Suprapubic skin (tissue), 4 donors: ENCODE results near the gene COL16A1. TPM values are rescaled to one million over a fixed set of nuclear protein-coding genes. Genes with fewer than 3 reads are reported as not detected.

Experiments
- DNase-seq, 2 donors: peaks; one replicate each; pipeline ENCODE4 v3.0.0-alpha.2; 2019; ENCODE audit warnings: low spot score in 2 of 2
- H3K27ac ChIP-seq: fragments of 200-600 bp; sonication (generic); one replicate; pipeline ENCODE4 v1.5.1; 2019
- H3K27me3 ChIP-seq: fragments of 200-600 bp; sonication (generic); one replicate; pipeline ENCODE4 v1.5.1; 2019
- H3K36me3 ChIP-seq: fragments of 200-600 bp; sonication (generic); one replicate; pipeline ENCODE4 v1.5.1; 2019
- H3K4me1 ChIP-seq: fragments of 200-600 bp; sonication (generic); one replicate; pipeline ENCODE4 v1.5.1; 2019
- H3K4me3 ChIP-seq: fragments of 200-600 bp; sonication (generic); one replicate; pipeline ENCODE4 v1.5.1; 2019; ENCODE audit warnings: mild to moderate bottlenecking
- H3K9me3 ChIP-seq: fragments of 200-600 bp; sonication (generic); one replicate; pipeline ENCODE4 v1.5.1; 2019
- EP300 ChIP-seq: sonication (generic); formaldehyde crosslinking; IDR thresholded peaks from one replicate; pipeline ENCODE4 v1.6.1; 2017; ENCODE audit warnings: antibody characterized with exemption
- POLR2A ChIP-seq, 2 donors: fragments of 450-650 bp; IDR thresholded peaks; one replicate each; pipeline ENCODE4 v1.6.1; 2017; ENCODE audit warnings: antibody characterized with exemption in 2 of 2, mild to moderate bottlenecking in 2 of 2, moderate library complexity in 2 of 2
- POLR2AphosphoS5 ChIP-seq, 3 donors: sonication (generic); formaldehyde crosslinking; IDR thresholded peaks; one replicate each; pipeline ENCODE4 v1.6.1; 2017; ENCODE audit warnings: antibody characterized with exemption in 3 of 3
- WGBS: methylation state at CpG from one replicate; pipeline ENCODE4 v1.1.5; 2018; 5-methylcytosine and 5-hydroxymethylcytosine counted together
- total RNA-seq, 4 donors: library from RNA; depleted of rRNA; stranded (reverse); fragments of >200 nt; gene quantifications; one replicate each; pipeline ENCODE4 v1.1.0, GENCODE V29; 2016
- TF ChIP-seq, protein P1 (sequence below), 2 donors: fragments of 200-600 bp in 1 of 2; fragments of 450-650 bp in 1 of 2; sonication (generic) in 1 of 2; IDR thresholded peaks; one replicate each; pipeline ENCODE4 v1.5.1; 2016 to 2019; ENCODE audit warnings: antibody characterized with exemption in 2 of 2, mild to moderate bottlenecking in 1 of 2, moderate library complexity in 1 of 2

The COL16A1 gene
- total RNA-seq, 4 donors from 2014 or later, result 41.6 to 188 (median 93.1) TPM

DNA sequence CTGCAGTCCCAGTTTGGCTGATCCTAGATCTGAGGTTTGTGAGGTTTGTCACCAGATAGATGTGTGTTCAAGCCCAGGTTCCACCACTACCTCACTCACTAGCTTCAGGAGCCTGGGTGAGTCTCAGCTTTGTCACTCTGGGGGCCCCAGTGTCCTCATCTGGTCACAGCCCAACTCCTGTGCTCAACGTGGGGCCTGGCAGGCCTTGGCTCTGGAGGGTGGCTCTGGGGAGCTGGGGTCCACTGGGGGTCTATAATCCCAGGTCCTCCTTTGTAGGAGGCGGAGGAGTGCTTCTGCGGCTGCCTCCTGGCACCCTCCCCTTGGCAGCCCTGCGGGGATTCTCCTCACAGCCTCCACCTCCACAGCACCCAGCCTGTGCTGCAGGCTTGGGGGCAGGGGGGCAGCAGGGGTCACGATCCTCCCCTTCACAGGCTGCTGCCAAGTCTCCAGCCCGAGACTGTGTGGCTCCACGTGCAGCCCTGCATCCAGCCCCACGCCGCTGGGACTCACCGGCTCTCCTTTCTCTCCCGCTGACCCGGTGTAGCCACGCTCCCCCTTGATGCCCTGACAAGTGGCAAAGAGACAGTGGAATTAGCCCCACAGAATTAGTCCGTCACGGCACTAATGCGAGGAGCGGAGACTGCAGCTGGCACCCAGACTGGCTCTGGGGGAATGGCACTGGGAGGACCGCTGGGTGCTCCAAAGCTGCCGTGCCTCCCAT lies 36.6 kb downstream of the COL16A1 start:
- no peaks in the 10 kb centered on the region for H3K9me3 ChIP-seq
- H3K36me3 ChIP-seq, result peaks cover 12% of the 10 kb centered on the region
- H3K27ac ChIP-seq, result peak overlapping the region; percentile 16
- TF ChIP-seq POLR2A (IDR thresholded peaks at IDR 0.05) (no peak), EP300 (no peak)
- no peaks in the 10 kb centered on the region for H3K27me3 ChIP-seq
- DNase-seq, result no peak
- no peak overlapping the region for H3K4me3 ChIP-seq
- WGBS, result 64% methylated on average over 11 of the region's 19 CpGs
- peaks cover 60% of the 10 kb centered on the region for H3K4me1 ChIP-seq

DNA sequence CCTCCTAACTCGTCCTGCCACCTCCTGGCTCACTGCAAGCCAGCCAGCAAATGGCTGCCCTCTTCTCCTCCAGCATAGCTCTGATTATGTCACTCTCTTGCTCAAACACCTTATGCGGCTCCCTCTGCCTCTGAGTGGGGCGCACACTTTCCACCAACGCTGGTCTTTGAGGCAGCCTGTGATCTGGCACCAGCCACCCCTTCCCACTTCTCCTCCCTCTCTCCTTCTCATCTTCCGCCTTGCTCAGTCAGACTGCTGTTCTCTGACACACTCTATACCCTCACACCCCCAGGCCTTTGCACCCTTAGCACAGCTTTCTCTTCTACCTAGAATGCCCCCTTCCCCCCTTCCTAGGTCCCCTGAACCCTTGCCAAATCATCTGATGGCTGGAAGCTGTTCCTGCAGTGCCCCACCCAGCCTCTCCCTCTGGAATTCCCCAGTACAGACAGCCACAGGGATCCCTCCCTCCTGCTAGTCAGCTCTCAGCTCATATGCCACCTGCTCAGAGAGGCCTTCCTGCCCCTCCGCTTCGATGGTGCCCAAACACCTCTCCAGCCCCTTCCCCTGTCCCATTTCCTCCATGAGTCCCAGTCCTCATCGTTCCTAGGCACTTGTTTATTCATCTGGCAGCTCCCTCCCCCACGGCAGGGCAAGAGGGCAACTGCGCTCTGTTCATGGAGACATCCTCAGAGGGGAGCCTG lies 37.4 kb downstream of the COL16A1 start:
- WGBS, result 34% methylated on average over 10 of the region's 10 CpGs
- Histone ChIP-seq H3K4me1 (peaks cover 64% of the 10 kb centered on the region), H3K36me3 (peaks cover 13% of the 10 kb centered on the region), H3K27me3 (no peaks in the 10 kb centered on the region), H3K9me3 (no peaks in the 10 kb centered on the region), H3K4me3 (no peak overlapping the region), H3K27ac (peak overlapping the region; percentile 70)
- TF ChIP-seq POLR2A (IDR thresholded peaks at IDR 0.05), result no peak
- TF ChIP-seq, protein P1, sequence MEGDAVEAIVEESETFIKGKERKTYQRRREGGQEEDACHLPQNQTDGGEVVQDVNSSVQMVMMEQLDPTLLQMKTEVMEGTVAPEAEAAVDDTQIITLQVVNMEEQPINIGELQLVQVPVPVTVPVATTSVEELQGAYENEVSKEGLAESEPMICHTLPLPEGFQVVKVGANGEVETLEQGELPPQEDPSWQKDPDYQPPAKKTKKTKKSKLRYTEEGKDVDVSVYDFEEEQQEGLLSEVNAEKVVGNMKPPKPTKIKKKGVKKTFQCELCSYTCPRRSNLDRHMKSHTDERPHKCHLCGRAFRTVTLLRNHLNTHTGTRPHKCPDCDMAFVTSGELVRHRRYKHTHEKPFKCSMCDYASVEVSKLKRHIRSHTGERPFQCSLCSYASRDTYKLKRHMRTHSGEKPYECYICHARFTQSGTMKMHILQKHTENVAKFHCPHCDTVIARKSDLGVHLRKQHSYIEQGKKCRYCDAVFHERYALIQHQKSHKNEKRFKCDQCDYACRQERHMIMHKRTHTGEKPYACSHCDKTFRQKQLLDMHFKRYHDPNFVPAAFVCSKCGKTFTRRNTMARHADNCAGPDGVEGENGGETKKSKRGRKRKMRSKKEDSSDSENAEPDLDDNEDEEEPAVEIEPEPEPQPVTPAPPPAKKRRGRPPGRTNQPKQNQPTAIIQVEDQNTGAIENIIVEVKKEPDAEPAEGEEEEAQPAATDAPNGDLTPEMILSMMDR (IDR thresholded peaks at IDR 0.05), result no peak
- TF ChIP-seq POLR2AphosphoS5 (IDR thresholded peaks at IDR 0.05), result no peak
- no peak for TF ChIP-seq EP300
- no peak for DNase-seq

DNA sequence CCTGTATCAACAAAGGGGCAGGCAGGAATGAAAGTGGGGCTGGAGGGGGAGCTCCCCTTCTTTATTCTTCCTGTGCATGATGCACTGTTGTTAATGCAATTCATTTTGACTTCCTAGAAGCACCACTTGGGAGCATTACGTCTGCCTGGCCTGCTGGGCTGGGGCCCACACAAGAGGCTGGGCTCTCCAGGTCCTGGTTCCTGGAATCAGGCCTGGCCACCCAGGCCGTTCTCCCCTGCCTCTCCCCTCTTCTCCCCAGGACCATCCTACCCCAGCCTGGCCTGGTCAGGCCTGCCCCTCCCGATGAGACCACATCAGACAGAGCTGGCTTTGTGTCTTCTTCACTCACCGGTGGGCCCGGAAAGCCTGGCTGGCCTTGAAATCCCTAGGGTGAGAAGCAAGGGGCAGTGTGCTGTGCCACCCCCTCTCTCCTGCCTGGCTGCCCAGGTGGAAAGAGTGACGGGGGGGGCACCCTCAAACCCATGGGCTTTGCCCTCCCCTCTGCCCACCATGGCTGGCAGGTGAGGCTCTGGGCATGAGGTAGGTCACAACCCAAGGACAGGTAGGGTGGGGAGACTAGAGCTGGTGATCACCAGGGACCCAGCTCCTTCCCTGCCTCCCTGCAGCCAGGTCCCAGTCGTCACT lies 38.5 kb downstream of the COL16A1 start:
- Histone ChIP-seq H3K4me1 (peaks cover 61% of the 10 kb centered on the region), H3K9me3 (no peaks in the 10 kb centered on the region), H3K27me3 (no peaks in the 10 kb centered on the region), H3K27ac (no peak overlapping the region), H3K36me3 (peaks cover 17% of the 10 kb centered on the region), H3K4me3 (no peak overlapping the region)
- TF ChIP-seq POLR2A (IDR thresholded peaks at IDR 0.05) (no peak), EP300 (no peak), POLR2AphosphoS5 (IDR thresholded peaks at IDR 0.05) (no peak)
- TF ChIP-seq, protein P1 (IDR thresholded peaks at IDR 0.05), result no peak
- WGBS, result 53% methylated on average over 2 of the region's 7 CpGs
- no peak for DNase-seq

DNA sequence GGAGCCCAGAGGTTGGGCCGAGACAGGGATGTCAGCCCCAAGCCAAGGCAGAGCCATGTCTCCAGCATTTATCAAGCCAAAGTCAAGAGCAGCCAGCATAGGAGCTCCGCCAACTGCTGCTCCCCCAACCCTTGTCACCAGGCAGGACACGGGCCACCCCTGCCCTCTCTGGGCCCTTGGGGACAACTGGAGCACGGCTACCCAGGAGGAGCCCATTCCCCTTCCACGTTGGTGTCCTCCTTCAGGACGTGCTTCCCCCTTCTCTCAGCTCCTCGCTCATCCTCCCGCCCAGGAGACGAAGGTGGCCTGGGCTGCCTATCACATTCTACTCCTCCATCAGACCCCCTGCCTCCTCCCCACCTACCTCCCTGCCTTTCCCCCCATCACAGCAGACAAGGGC lies 39.3 kb downstream of the COL16A1 start:
- 92% methylated on average over 7 of the region's 9 CpGs for WGBS
- Histone ChIP-seq H3K27ac (no peak overlapping the region), H3K4me1 (peaks cover 52% of the 10 kb centered on the region), H3K36me3 (peaks cover 17% of the 10 kb centered on the region), H3K9me3 (no peaks in the 10 kb centered on the region), H3K4me3 (no peak overlapping the region), H3K27me3 (no peaks in the 10 kb centered on the region)
- TF ChIP-seq, protein P1 (IDR thresholded peaks at IDR 0.05), result no peak
- TF ChIP-seq POLR2A (IDR thresholded peaks at IDR 0.05) (no peak), EP300 (no peak), POLR2AphosphoS5 (IDR thresholded peaks at IDR 0.05) (no peak)
- no peak for DNase-seq

DNA sequence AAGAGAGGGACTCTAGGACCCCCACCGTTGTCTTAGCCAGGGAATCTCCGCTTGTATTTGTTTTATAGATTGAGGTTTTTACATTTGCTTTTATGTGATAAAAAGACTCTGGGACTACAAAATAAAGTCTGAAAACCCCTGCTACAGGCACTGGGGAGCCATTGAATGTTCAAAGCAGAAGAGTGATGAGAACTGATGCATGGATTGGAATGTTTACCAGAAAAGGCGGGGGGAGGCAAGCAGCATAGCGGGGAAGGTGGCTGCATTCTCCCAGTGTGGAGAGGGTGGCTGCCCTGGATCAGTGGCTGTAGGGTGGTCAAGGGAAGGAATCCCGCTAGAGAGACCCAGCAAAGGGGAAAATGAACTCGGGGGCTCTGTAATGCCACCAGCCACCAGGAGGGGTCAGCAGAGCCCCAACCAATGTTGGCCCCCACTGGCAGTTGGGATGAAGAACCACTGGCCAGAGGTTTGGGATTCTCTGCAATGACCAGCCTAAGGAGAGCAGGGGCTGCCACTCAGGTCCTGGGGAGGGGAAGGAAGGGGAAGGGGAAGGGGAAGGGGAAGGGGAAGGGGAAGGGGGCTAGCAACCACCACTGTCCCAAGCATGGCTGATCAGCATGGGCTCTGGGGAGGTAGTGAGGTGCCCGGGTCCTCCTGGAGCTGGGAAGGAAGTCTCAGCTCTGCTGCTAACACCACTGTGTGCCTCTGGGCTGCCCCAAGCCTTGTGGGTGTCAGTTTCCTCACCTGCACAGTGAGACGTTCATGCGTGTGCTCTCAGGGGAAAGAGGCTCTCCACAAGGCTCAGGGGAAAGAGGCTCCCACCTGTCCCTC lies 40.0 kb downstream of the COL16A1 start:
- no peaks in the 10 kb centered on the region for H3K9me3 ChIP-seq
- peaks cover 21% of the 10 kb centered on the region for H3K36me3 ChIP-seq
- H3K27me3 ChIP-seq, result no peaks in the 10 kb centered on the region
- no peak overlapping the region for H3K4me3 ChIP-seq
- TF ChIP-seq POLR2A (IDR thresholded peaks at IDR 0.05) (no peak), POLR2AphosphoS5 (IDR thresholded peaks at IDR 0.05) (no peak)
- TF ChIP-seq, protein P1 (IDR thresholded peaks at IDR 0.05), result peak; percentile 88 to 93
- no peak for DNase-seq
- peaks cover 46% of the 10 kb centered on the region for H3K4me1 ChIP-seq
- 58% methylated on average over 7 of the region's 9 CpGs for WGBS
- H3K27ac ChIP-seq, result no peak overlapping the region
